Neural crest cell (in vitro differentiated cells): ENCODE data around the gene MAP3K7. TPM values are rescaled to one million over a fixed set of nuclear protein-coding genes. Genes with fewer than 3 reads are reported as not detected.

ENCODE experiments used
- DNase-seq: peaks from one replicate; pipeline ENCODE4 v3.0.0; 2021; ENCODE audit warnings: low read depth, mixed read lengths, low spot score
- H3K27ac Mint-ChIP-seq: one replicate; pipeline ENCODE4 v1.8.0; 2021; ENCODE audit warnings: mild to moderate bottlenecking, mixed read lengths; ENCODE audit not compliant: unreplicated experiment
- H3K27me3 Mint-ChIP-seq: 2 replicates; pipeline ENCODE4 v1.8.0; 2021; ENCODE audit warnings: low read depth, mild to moderate bottlenecking, mixed read lengths
- H3K36me3 Mint-ChIP-seq: 2 replicates; pipeline ENCODE4 v1.8.0; 2021; ENCODE audit warnings: low read depth, mild to moderate bottlenecking, mixed read lengths
- H3K4me1 Mint-ChIP-seq: 2 replicates; pipeline ENCODE4 v1.8.0; 2021; ENCODE audit warnings: mixed read lengths
- H3K4me3 Mint-ChIP-seq: one replicate; pipeline ENCODE4 v1.8.0; 2021; ENCODE audit warnings: mild to moderate bottlenecking, mixed read lengths
- H3K9me3 Mint-ChIP-seq: 2 replicates; pipeline ENCODE4 v1.8.0; 2021; ENCODE audit warnings: mixed read lengths
- CTCF ChIP-seq: fragments of 200-600 bp; sonication (generic); conservative IDR thresholded peaks from 2 replicates; pipeline ENCODE4 v1.5.0; 2021; ENCODE audit warnings: antibody characterized with exemption, mild to moderate bottlenecking
- total RNA-seq: library from RNA; stranded (reverse); gene quantifications from 2 replicates; pipeline ENCODE4 v1.2.1, GENCODE V29; 2021

Gene MAP3K7
- total RNA-seq, 1 donor from 2014 or later = 37.9 TPM

GRCh38 chr6:90578894-90579549 is 7.8 kb downstream of the MAP3K7 start:
- no peak overlapping the region for H3K4me3 Mint-ChIP-seq
- no peak overlapping the region for H3K27ac Mint-ChIP-seq
- no peaks in the 10 kb centered on the region for H3K27me3 Mint-ChIP-seq
- H3K4me1 Mint-ChIP-seq = peaks cover 16% of the 10 kb centered on the region
- H3K36me3 Mint-ChIP-seq = no peaks in the 10 kb centered on the region
- DNase-seq = no peak
- no peak for TF ChIP-seq CTCF
- no peaks in the 10 kb centered on the region for H3K9me3 Mint-ChIP-seq

GRCh38 chr6:90575267-90575666 is 11.6 kb downstream of the MAP3K7 start:
- TF ChIP-seq CTCF = no peak
- Mint-ChIP-seq H3K27me3 (no peaks in the 10 kb centered on the region), H3K4me3 (no peak overlapping the region), H3K4me1 (no peaks in the 10 kb centered on the region), H3K9me3 (no peaks in the 10 kb centered on the region), H3K36me3 (no peaks in the 10 kb centered on the region), H3K27ac (no peak overlapping the region)
- DNase-seq = no peak

GRCh38 chr6:90574610-90575009 is 12.3 kb downstream of the MAP3K7 start:
- Mint-ChIP-seq H3K9me3 (no peaks in the 10 kb centered on the region), H3K27me3 (no peaks in the 10 kb centered on the region), H3K36me3 (peaks cover 2% of the 10 kb centered on the region), H3K4me3 (no peak overlapping the region), H3K4me1 (no peaks in the 10 kb centered on the region), H3K27ac (no peak overlapping the region)
- no peak for DNase-seq
- TF ChIP-seq CTCF = no peak

- Mint-ChIP-seq H3K9me3 (no peaks in the 10 kb centered on the region), H3K27ac (no peak overlapping the region), H3K4me3 (no peak overlapping the region), H3K36me3 (peaks cover 8% of the 10 kb centered on the region), H3K4me1 (no peaks in the 10 kb centered on the region), H3K27me3 (no peaks in the 10 kb centered on the region)
- no peak for DNase-seq
- no peak for TF ChIP-seq CTCF
These were observed 13.2 kb downstream of the MAP3K7 start for GRCh38 chr6:90573624-90574023.

GRCh38 chr6:90572856-90573255 is 14.0 kb downstream of the MAP3K7 start:
- no peak overlapping the region for H3K4me3 Mint-ChIP-seq
- H3K27me3 Mint-ChIP-seq = no peaks in the 10 kb centered on the region
- no peaks in the 10 kb centered on the region for H3K4me1 Mint-ChIP-seq
- H3K27ac Mint-ChIP-seq = no peak overlapping the region
- no peaks in the 10 kb centered on the region for H3K9me3 Mint-ChIP-seq
- H3K36me3 Mint-ChIP-seq = peaks cover 13% of the 10 kb centered on the region
- DNase-seq = no peak
- no peak for TF ChIP-seq CTCF
